ENCODE measurements around the gene BEST3.

BEST3 gene

GRCh38 chr12:69619050-69619449 is 80.1 kb downstream of the BEST3 start:
- no CpG with 5 or more reads among the region's 6 CpGs for WGBS, 2 donors (ENCODE audit: extremely low coverage in 2 of 2, insufficient read length in 2 of 2, insufficient replicate concordance in 1 of 2)
- Histone ChIP-seq H3K14ac (ENCODE audit: low read length) (no peak overlapping the region), H3K79me1 (ENCODE audit: low read depth, low read length) (no peaks in the 10 kb centered on the region), H3K4ac (ENCODE audit: low read length) (no peak overlapping the region), H2BK15ac (ENCODE audit: low read length) (no peak overlapping the region), H2BK12ac (ENCODE audit: low read length) (no peak overlapping the region), H3K27me3 (ENCODE audit: control insufficient read depth in 3 of 3, insufficient read depth in 3 of 3, low read depth in 1 of 3, low read length in 3 of 3) (peaks cover 0 to 13% (median 0%) of the 10 kb centered on the region in 3 experiments), H2AK5ac (ENCODE audit: low read depth, low read length) (no peak overlapping the region), H3K4me1 (ENCODE audit: control insufficient read depth in 2 of 2, insufficient read depth in 1 of 2, low read depth in 1 of 2, low read length in 2 of 2) (no peaks in the 10 kb centered on the region), H3K18ac (ENCODE audit: low read length) (no peak overlapping the region), H3K23ac (ENCODE audit: low read depth, low read length, poor library complexity) (no peak overlapping the region), H4K8ac (ENCODE audit: low read depth, low read length) (no peak overlapping the region), H3K27ac (replicated peaks; ENCODE audit: low read length) (no peak overlapping the region), H3K9me3 (replicated peaks in 1 of 2; ENCODE audit: control insufficient read depth in 2 of 2, insufficient read depth in 1 of 2, low read depth in 1 of 2, low read length in 2 of 2) (peaks cover 0 to 4% of the 10 kb centered on the region in 2 donors), H4K91ac (ENCODE audit: low read depth, low read length, poor library complexity) (no peak overlapping the region), H3K9ac (ENCODE audit: low read depth, low read length, poor library complexity) (no peak overlapping the region), H2BK120ac (ENCODE audit: low read depth, low read length) (no peak overlapping the region), H3K4me2 (ENCODE audit: insufficient read depth, low read length, poor library complexity, severe bottlenecking) (no peak overlapping the region), H3K36me3 (replicated peaks in 1 of 2; ENCODE audit: control insufficient read depth in 2 of 2, insufficient read depth in 2 of 2, low read length in 2 of 2) (no peaks in the 10 kb centered on the region), H3K4me3 (ENCODE audit: low read length in 2 of 2) (no peak overlapping the region), H2BK5ac (ENCODE audit: low read length) (no peak overlapping the region), H2AFZ (ENCODE audit: low read length) (no peak overlapping the region)
- no peak for DNase-seq (ENCODE audit: low spot score)

GRCh38 chr12:69616025-69616424 is 83.1 kb downstream of the BEST3 start:
- no peaks in the 10 kb centered on the region for H3K79me1 ChIP-seq (ENCODE audit: low read depth, low read length)
- H2BK120ac ChIP-seq (ENCODE audit: low read depth, low read length): no peak overlapping the region
- no peak overlapping the region for H3K14ac ChIP-seq (ENCODE audit: low read length)
- no peak overlapping the region for H3K27ac ChIP-seq (replicated peaks; ENCODE audit: low read length)
- no peaks in the 10 kb centered on the region for H3K36me3 ChIP-seq (replicated peaks in 1 of 2; ENCODE audit: control insufficient read depth in 2 of 2, insufficient read depth in 2 of 2, low read length in 2 of 2)
- DNase-seq (ENCODE audit: low spot score): no peak
- no peak overlapping the region for H2AK5ac ChIP-seq (ENCODE audit: low read depth, low read length)
- WGBS, 2 donors (ENCODE audit: extremely low coverage in 2 of 2, insufficient read length in 2 of 2, insufficient replicate concordance in 1 of 2): no CpG with 5 or more reads among the region's 14 CpGs
- no peak overlapping the region for H2BK12ac ChIP-seq (ENCODE audit: low read length)
- no peak overlapping the region for H2BK5ac ChIP-seq (ENCODE audit: low read length)
- H3K27me3 ChIP-seq (ENCODE audit: control insufficient read depth in 3 of 3, insufficient read depth in 3 of 3, low read depth in 1 of 3, low read length in 3 of 3): peaks cover 0 to 8% (median 0%) of the 10 kb centered on the region in 3 experiments
- no peak overlapping the region for H2AFZ ChIP-seq (ENCODE audit: low read length)
- no peak overlapping the region for H2BK15ac ChIP-seq (ENCODE audit: low read length)
- no peak overlapping the region for H4K8ac ChIP-seq (ENCODE audit: low read depth, low read length)
- no peak overlapping the region for H3K18ac ChIP-seq (ENCODE audit: low read length)
- H3K9me3 ChIP-seq (replicated peaks in 1 of 2; ENCODE audit: control insufficient read depth in 2 of 2, insufficient read depth in 1 of 2, low read depth in 1 of 2, low read length in 2 of 2): peaks cover 2 to 4% of the 10 kb centered on the region in 2 donors
- no peak overlapping the region for H3K4me3 ChIP-seq (ENCODE audit: low read length in 2 of 2)
- no peak overlapping the region for H4K91ac ChIP-seq (ENCODE audit: low read depth, low read length, poor library complexity)
- H3K4ac ChIP-seq (ENCODE audit: low read length): no peak overlapping the region
- no peak overlapping the region for H3K23ac ChIP-seq (ENCODE audit: low read depth, low read length, poor library complexity)
- no peaks in the 10 kb centered on the region for H3K4me1 ChIP-seq (ENCODE audit: control insufficient read depth in 2 of 2, insufficient read depth in 1 of 2, low read depth in 1 of 2, low read length in 2 of 2)
- no peak overlapping the region for H3K9ac ChIP-seq (ENCODE audit: low read depth, low read length, poor library complexity)
- H3K4me2 ChIP-seq (ENCODE audit: insufficient read depth, low read length, poor library complexity, severe bottlenecking): no peak overlapping the region

- peaks cover 0 to 2% of the 10 kb centered on the region in 2 donors for H3K9me3 ChIP-seq (replicated peaks in 1 of 2; ENCODE audit: control insufficient read depth in 2 of 2, insufficient read depth in 1 of 2, low read depth in 1 of 2, low read length in 2 of 2)
- no peak overlapping the region for H3K18ac ChIP-seq (ENCODE audit: low read length)
- peaks cover 0 to 8% (median 0%) of the 10 kb centered on the region in 3 experiments for H3K27me3 ChIP-seq (ENCODE audit: control insufficient read depth in 3 of 3, insufficient read depth in 3 of 3, low read depth in 1 of 3, low read length in 3 of 3)
- no peak overlapping the region for H2AK5ac ChIP-seq (ENCODE audit: low read depth, low read length)
- no peak overlapping the region for H3K27ac ChIP-seq (replicated peaks; ENCODE audit: low read length)
- H3K4me3 ChIP-seq (ENCODE audit: low read length in 2 of 2): no peak overlapping the region
- H3K79me1 ChIP-seq (ENCODE audit: low read depth, low read length): no peaks in the 10 kb centered on the region
- no peak overlapping the region for H4K91ac ChIP-seq (ENCODE audit: low read depth, low read length, poor library complexity)
- H3K4me1 ChIP-seq (ENCODE audit: control insufficient read depth in 2 of 2, insufficient read depth in 1 of 2, low read depth in 1 of 2, low read length in 2 of 2): no peaks in the 10 kb centered on the region
- no peak for DNase-seq (ENCODE audit: low spot score)
- no peak overlapping the region for H3K4ac ChIP-seq (ENCODE audit: low read length)
- no peak overlapping the region for H2AFZ ChIP-seq (ENCODE audit: low read length)
- no peak overlapping the region for H2BK12ac ChIP-seq (ENCODE audit: low read length)
- H3K9ac ChIP-seq (ENCODE audit: low read depth, low read length, poor library complexity): no peak overlapping the region
- no peaks in the 10 kb centered on the region for H3K36me3 ChIP-seq (replicated peaks in 1 of 2; ENCODE audit: control insufficient read depth in 2 of 2, insufficient read depth in 2 of 2, low read length in 2 of 2)
- no peak overlapping the region for H4K8ac ChIP-seq (ENCODE audit: low read depth, low read length)
- no peak overlapping the region for H2BK15ac ChIP-seq (ENCODE audit: low read length)
- no peak overlapping the region for H3K14ac ChIP-seq (ENCODE audit: low read length)
- H2BK5ac ChIP-seq (ENCODE audit: low read length): no peak overlapping the region
- no peak overlapping the region for H3K4me2 ChIP-seq (ENCODE audit: insufficient read depth, low read length, poor library complexity, severe bottlenecking)
- H2BK120ac ChIP-seq (ENCODE audit: low read depth, low read length): no peak overlapping the region
- H3K23ac ChIP-seq (ENCODE audit: low read depth, low read length, poor library complexity): no peak overlapping the region
These were observed 85.8 kb downstream of the BEST3 start for GRCh38 chr12:69613351-69613750.

GRCh38 chr12:69610729-69611128 is 88.4 kb downstream of the BEST3 start, which contains the start of gene LRRC10:
LRRC10 (minus strand) TSS chr12:69610907; CDS start chr12:69610838, 69 bp downstream.
- H3K9ac ChIP-seq (ENCODE audit: low read depth, low read length, poor library complexity): no peak within 1 kb of the TSS
- no CpG with 5 or more reads among the region's 11 CpGs for WGBS, 2 donors (ENCODE audit: extremely low coverage in 2 of 2, insufficient read length in 2 of 2, insufficient replicate concordance in 1 of 2)
- no peak within 1 kb of the TSS for H4K91ac ChIP-seq (ENCODE audit: low read depth, low read length, poor library complexity)
- no peaks in the 10 kb centered on the region for H3K36me3 ChIP-seq (replicated peaks in 1 of 2; ENCODE audit: control insufficient read depth in 2 of 2, insufficient read depth in 2 of 2, low read length in 2 of 2)
- H3K4ac ChIP-seq (ENCODE audit: low read length): no peak within 1 kb of the TSS
- no peak within 1 kb of the TSS for H3K4me2 ChIP-seq (ENCODE audit: insufficient read depth, low read length, poor library complexity, severe bottlenecking)
- peak within 1 kb of the TSS; percentile 58 for H2BK15ac ChIP-seq (ENCODE audit: low read length)
- H3K18ac ChIP-seq (ENCODE audit: low read length): no peak within 1 kb of the TSS
- H3K23ac ChIP-seq (ENCODE audit: low read depth, low read length, poor library complexity): no peak within 1 kb of the TSS
- H3K4me1 ChIP-seq (ENCODE audit: control insufficient read depth in 2 of 2, insufficient read depth in 1 of 2, low read depth in 1 of 2, low read length in 2 of 2): no peaks in the 10 kb centered on the region
- no peaks in the 10 kb centered on the region for H3K79me1 ChIP-seq (ENCODE audit: low read depth, low read length)
- H3K14ac ChIP-seq (ENCODE audit: low read length): no peak within 1 kb of the TSS
- no peak within 1 kb of the TSS for H2BK120ac ChIP-seq (ENCODE audit: low read depth, low read length)
- no peak within 1 kb of the TSS for H2BK5ac ChIP-seq (ENCODE audit: low read length)
- no peak within 1 kb of the TSS for H2AFZ ChIP-seq (ENCODE audit: low read length)
- H2AK5ac ChIP-seq (ENCODE audit: low read depth, low read length): peak within 1 kb of the TSS; percentile 33
- DNase-seq (ENCODE audit: low spot score): no peak
- no peak within 1 kb of the TSS for H3K27ac ChIP-seq (replicated peaks; ENCODE audit: low read length)
- H3K9me3 ChIP-seq (replicated peaks in 1 of 2; ENCODE audit: control insufficient read depth in 2 of 2, insufficient read depth in 1 of 2, low read depth in 1 of 2, low read length in 2 of 2): peaks cover 0 to 2% of the 10 kb centered on the region in 2 donors
- peak within 1 kb of the TSS in 1 of 2 donors; percentile 46 for H3K4me3 ChIP-seq (ENCODE audit: low read length in 2 of 2)
- peaks cover 0 to under 1% (median 0%) of the 10 kb centered on the region in 3 experiments for H3K27me3 ChIP-seq (ENCODE audit: control insufficient read depth in 3 of 3, insufficient read depth in 3 of 3, low read depth in 1 of 3, low read length in 3 of 3)
- H2BK12ac ChIP-seq (ENCODE audit: low read length): no peak within 1 kb of the TSS
- no peak within 1 kb of the TSS for H4K8ac ChIP-seq (ENCODE audit: low read depth, low read length)

Data from neuronal stem cell (in vitro differentiated cells).